WTC11 (cell line): ENCODE measurements around the gene OLFM2. TPM values are rescaled to one million over a fixed set of nuclear protein-coding genes. Genes with fewer than 3 reads are reported as not detected.

Experiments
- ATAC-seq: fragments of 200-7000 bp; cut with Tn5 transposase; 2 replicates; pipeline ENCODE4 v1.10.0; 2021; ENCODE audit warnings: mild to moderate bottlenecking, moderate library complexity
- Bru-seq: library from RNA; stranded (reverse); fragments of 400-500 nt; gene quantifications from one replicate; lab custom pipeline; 2021; lab: Mats Ljungman, UMichigan
- CTCF ChIA-PET: fragments of 300-600 bp; sonication (Branson Sonifier 250); formaldehyde crosslinking; loops from one replicate; lab custom pipeline; 2021; ENCODE audit warnings: antibody characterized with exemption; lab: Charles Lee
- POLR2A ChIA-PET: fragments of 350-600 bp; sonication (Branson Sonifier 250); formaldehyde crosslinking; loops from one replicate; lab custom pipeline; 2021; ENCODE audit warnings: antibody characterized with exemption; lab: Charles Lee
- DNase-seq: peaks from one replicate; pipeline ENCODE4 v3.0.0; 2021; ENCODE audit warnings: low spot score
- H3K27ac Mint-ChIP-seq: 2 replicates; pipeline ENCODE4 v1.8.0; 2021; ENCODE audit warnings: mixed read lengths
- H3K27me3 Mint-ChIP-seq: 2 replicates; pipeline ENCODE4 v1.8.0; 2021; ENCODE audit warnings: low read depth, mild to moderate bottlenecking, moderate library complexity, mixed read lengths
- H3K36me3 Mint-ChIP-seq: 2 replicates; pipeline ENCODE4 v1.8.0; 2021; ENCODE audit warnings: mixed read lengths
- H3K4me1 Mint-ChIP-seq: 2 replicates; pipeline ENCODE4 v1.8.0; 2022; ENCODE audit warnings: mixed read lengths
- H3K4me3 Mint-ChIP-seq: 2 replicates; pipeline ENCODE4 v1.8.0; 2021; ENCODE audit warnings: mild to moderate bottlenecking, moderate library complexity, mixed read lengths
- H3K9me3 Mint-ChIP-seq: 2 replicates; pipeline ENCODE4 v1.8.0; 2021; ENCODE audit warnings: mixed read lengths
- ATF1 ChIP-seq: sonication (generic); formaldehyde crosslinking; IDR thresholded peaks from 2 replicates; pipeline ENCODE4 v1.8.1; 2023; ENCODE audit warnings: mild to moderate bottlenecking, moderate library complexity, missing genetic modification reagents
- CREB1 ChIP-seq: sonication (generic); formaldehyde crosslinking; IDR thresholded peaks from 2 replicates; pipeline ENCODE4 v1.8.0; 2023; ENCODE audit warnings: mild to moderate bottlenecking, missing genetic modification reagents
- ETV6 ChIP-seq: sonication (generic); formaldehyde crosslinking; IDR thresholded peaks from 2 replicates; pipeline ENCODE4 v1.8.1; 2022; ENCODE audit warnings: mild to moderate bottlenecking, missing genetic modification reagents
- HMGA2 ChIP-seq: fragments of 250-450 bp; sonication (Bioruptor Pico); IDR thresholded peaks from 2 replicates; pipeline ENCODE4 v1.4.0; 2021; ENCODE audit warnings: mild to moderate bottlenecking, moderate library complexity
- NR1H2 ChIP-seq: sonication (generic); formaldehyde crosslinking; IDR thresholded peaks from 2 replicates; pipeline ENCODE4 v1.9.0; 2021; ENCODE audit warnings: mild to moderate bottlenecking, moderate library complexity, missing genetic modification reagents
- NR3C1 ChIP-seq: sonication (generic); formaldehyde crosslinking; conservative IDR thresholded peaks from 2 replicates; pipeline ENCODE4 v1.8.1; 2023; ENCODE audit warnings: low read depth, mild to moderate bottlenecking, missing genetic modification reagents
- ZNF219 ChIP-seq: sonication (generic); formaldehyde crosslinking; IDR thresholded peaks from 2 replicates; pipeline ENCODE4 v1.8.0; 2023; ENCODE audit warnings: missing genetic modification reagents, mild to moderate bottlenecking, borderline replicate concordance
- ZNF423 ChIP-seq: fragments of 250-450 bp; sonication (Bioruptor Pico); IDR thresholded peaks from 2 replicates; pipeline ENCODE4 v2.1.2; 2022; ENCODE audit warnings: mild to moderate bottlenecking, moderate library complexity
- long read RNA-seq, 3 experiments: library from RNA in 1 of 3; library from capped mRNA in 1 of 3; library from polyadenylated mRNA in 1 of 3; unstranded in 2 of 3; stranded (forward) in 1 of 3; transcript quantifications; one replicate each; pipeline ENCODE4 v2.0.0, GENCODE V29; 2021
- total RNA-seq: library from RNA; stranded (reverse); gene quantifications from 3 replicates; pipeline ENCODE4 v1.2.3, GENCODE V29; 2021
- TF ChIP-seq, protein P1 (sequence below): sonication (generic); formaldehyde crosslinking; IDR thresholded peaks from 2 replicates; pipeline ENCODE4 v1.8.0; 2022; ENCODE audit warnings: mild to moderate bottlenecking, missing genetic modification reagents
- TF ChIP-seq, protein P2 (sequence below): sonication (generic); formaldehyde crosslinking; IDR thresholded peaks from 2 replicates; pipeline ENCODE4 v1.8.0; 2022; ENCODE audit warnings: mild to moderate bottlenecking, missing genetic modification reagents
- TF ChIP-seq, protein P3 (sequence below): fragments of 250-450 bp; sonication (Bioruptor Pico); IDR thresholded peaks from 2 replicates; pipeline ENCODE4 v1.9.0; 2021; ENCODE audit warnings: moderate library complexity, mild to moderate bottlenecking, inconsistent platforms, borderline replicate concordance
- TF ChIP-seq, protein P4 (sequence below): fragments of 250-450 bp; sonication (Bioruptor Pico); IDR thresholded peaks from 2 replicates; pipeline ENCODE4 v1.9.0; 2021; ENCODE audit warnings: mild to moderate bottlenecking
- TF ChIP-seq, protein P5 (sequence below): sonication (generic); formaldehyde crosslinking; IDR thresholded peaks from 2 replicates; pipeline ENCODE4 v1.8.0; 2023; ENCODE audit warnings: mild to moderate bottlenecking, missing genetic modification reagents
- TF ChIP-seq, protein P6 (sequence below): sonication (generic); formaldehyde crosslinking; IDR thresholded peaks from 2 replicates; pipeline ENCODE4 v1.8.1; 2022; ENCODE audit warnings: low read depth, mild to moderate bottlenecking, moderate library complexity, missing genetic modification reagents, borderline replicate concordance
- TF ChIP-seq, protein P7 (sequence below): sonication (generic); formaldehyde crosslinking; IDR thresholded peaks from 2 replicates; pipeline ENCODE4 v1.8.0; 2022; ENCODE audit warnings: mild to moderate bottlenecking, missing genetic modification reagents
- TF ChIP-seq, protein P8 (sequence below): sonication (generic); formaldehyde crosslinking; IDR thresholded peaks from 2 replicates; pipeline ENCODE4 v1.8.1; 2023; ENCODE audit warnings: mild to moderate bottlenecking, missing genetic modification reagents, moderate library complexity

OLFM2 gene
- total RNA-seq, result 66.0 to 93.3 TPM (median 91.8 TPM) in 3 replicates
- percentile 66 among the genes with signal in this experiment for Bru-seq, nascent RNA
- long read RNA-seq, experiment 1, transcript OLFM2-205 (6 exons, 1,226 nt), result minor isoform, 21 of 349 reads
- long read RNA-seq, experiment 1, transcript OLFM2-201 (6 exons, 2,019 nt), result major isoform, 296 of 349 reads
- long read RNA-seq, experiment 1, partial matches to known transcripts, result 14 of 349 reads
- long read RNA-seq, experiment 1, other reads (novel, unspliced or antisense), result 18 of 349 reads
- long read RNA-seq, experiment 2, transcript OLFM2-201 (6 exons, 2,019 nt), result major isoform, 92 of 144 reads
- long read RNA-seq, experiment 2, transcript OLFM2-205 (6 exons, 1,226 nt), result minor isoform, 6 of 144 reads
- long read RNA-seq, experiment 2, partial matches to known transcripts, result 33 of 144 reads
- long read RNA-seq, experiment 2, other reads (novel, unspliced or antisense), result 12 of 144 reads
- long read RNA-seq, experiment 3, transcript OLFM2-201 (6 exons, 2,019 nt), result major isoform, 19 of 44 reads
- long read RNA-seq, experiment 3, partial matches to known transcripts, result 20 of 44 reads
- long read RNA-seq, experiment 3, other reads (novel, unspliced or antisense), result 4 of 44 reads

DNA sequence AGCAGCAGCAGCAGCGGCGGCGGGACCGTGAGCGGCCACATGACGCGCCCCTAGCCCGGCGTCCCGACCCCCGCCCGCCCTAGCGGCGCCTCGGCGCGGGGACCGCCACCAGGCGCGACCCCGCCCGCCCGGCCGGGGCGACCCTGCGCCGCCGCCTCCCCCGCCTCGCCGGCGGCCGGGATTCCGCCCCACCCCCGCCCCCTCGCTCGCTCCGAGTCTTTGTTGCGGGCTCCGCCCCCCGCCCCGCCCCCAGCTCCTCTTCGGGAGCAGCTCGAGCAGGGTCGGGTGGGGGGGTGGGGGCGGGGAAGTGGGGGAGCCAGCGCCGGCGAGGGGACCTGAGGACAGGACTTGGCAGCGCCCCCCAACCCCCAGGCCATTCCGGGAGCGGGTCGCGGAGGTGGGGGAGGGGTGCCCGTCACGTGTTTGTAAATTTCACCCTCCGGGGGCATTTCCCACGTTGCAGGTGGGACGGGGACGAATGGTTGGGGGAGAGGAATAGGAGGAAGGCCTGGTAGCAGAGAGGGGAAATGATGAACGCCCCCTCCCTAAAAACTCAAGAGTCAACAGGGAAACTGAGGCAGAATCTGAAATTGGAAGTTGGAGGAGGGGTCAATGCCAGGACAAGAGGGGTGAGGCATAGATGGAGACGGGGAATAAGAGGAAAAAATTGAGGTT is at the start of gene OLFM2:
Gene OLFM2 (minus strand): TSS at position 190 of the 675 bp plus-strand sequence. CDS start 149 bp downstream, at position 41.
- Mint-ChIP-seq H3K4me3 (peak within 1 kb of the TSS; percentile 91), H3K27me3 (peaks cover 5% of the 10 kb centered on the region), H3K36me3 (0 out of 2 replicates have a peak, but pooled peaks cover 3% of the 10 kb centered on the region), H3K9me3 (peaks cover 8% of the 10 kb centered on the region), H3K27ac (peak within 1 kb of the TSS; percentile 69), H3K4me1 (peaks cover 29% of the 10 kb centered on the region)
- no peak for TF ChIP-seq NR3C1 (CRISPR knock-in tag)
- TF ChIP-seq ZNF219 (CRISPR knock-in tag), result 0 out of 2 replicates have a peak, but pooled peaks have one; percentile 19
- TF ChIP-seq, protein P1, sequence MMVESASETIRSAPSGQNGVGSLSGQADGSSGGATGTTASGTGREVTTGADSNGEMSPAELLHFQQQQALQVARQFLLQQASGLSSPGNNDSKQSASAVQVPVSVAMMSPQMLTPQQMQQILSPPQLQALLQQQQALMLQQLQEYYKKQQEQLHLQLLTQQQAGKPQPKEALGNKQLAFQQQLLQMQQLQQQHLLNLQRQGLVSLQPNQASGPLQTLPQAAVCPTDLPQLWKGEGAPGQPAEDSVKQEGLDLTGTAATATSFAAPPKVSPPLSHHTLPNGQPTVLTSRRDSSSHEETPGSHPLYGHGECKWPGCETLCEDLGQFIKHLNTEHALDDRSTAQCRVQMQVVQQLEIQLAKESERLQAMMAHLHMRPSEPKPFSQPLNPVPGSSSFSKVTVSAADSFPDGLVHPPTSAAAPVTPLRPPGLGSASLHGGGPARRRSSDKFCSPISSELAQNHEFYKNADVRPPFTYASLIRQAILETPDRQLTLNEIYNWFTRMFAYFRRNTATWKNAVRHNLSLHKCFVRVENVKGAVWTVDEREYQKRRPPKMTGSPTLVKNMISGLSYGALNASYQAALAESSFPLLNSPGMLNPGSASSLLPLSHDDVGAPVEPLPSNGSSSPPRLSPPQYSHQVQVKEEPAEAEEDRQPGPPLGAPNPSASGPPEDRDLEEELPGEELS, result no peak
- TF ChIP-seq, protein P2, sequence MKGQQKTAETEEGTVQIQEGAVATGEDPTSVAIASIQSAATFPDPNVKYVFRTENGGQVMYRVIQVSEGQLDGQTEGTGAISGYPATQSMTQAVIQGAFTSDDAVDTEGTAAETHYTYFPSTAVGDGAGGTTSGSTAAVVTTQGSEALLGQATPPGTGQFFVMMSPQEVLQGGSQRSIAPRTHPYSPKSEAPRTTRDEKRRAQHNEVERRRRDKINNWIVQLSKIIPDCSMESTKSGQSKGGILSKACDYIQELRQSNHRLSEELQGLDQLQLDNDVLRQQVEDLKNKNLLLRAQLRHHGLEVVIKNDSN (CRISPR knock-in tag), result peak; percentile 73
- TF ChIP-seq, protein P3, sequence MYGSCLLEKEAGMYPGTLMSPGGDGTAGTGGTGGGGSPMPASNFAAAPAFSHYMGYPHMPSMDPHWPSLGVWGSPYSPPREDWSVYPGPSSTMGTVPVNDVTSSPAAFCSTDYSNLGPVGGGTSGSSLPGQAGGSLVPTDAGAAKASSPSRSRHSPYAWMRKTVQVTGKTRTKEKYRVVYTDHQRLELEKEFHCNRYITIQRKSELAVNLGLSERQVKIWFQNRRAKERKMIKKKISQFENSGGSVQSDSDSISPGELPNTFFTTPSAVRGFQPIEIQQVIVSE, result no peak
- no peak for TF ChIP-seq HMGA2 (CRISPR knock-in tag)
- TF ChIP-seq, protein P4, sequence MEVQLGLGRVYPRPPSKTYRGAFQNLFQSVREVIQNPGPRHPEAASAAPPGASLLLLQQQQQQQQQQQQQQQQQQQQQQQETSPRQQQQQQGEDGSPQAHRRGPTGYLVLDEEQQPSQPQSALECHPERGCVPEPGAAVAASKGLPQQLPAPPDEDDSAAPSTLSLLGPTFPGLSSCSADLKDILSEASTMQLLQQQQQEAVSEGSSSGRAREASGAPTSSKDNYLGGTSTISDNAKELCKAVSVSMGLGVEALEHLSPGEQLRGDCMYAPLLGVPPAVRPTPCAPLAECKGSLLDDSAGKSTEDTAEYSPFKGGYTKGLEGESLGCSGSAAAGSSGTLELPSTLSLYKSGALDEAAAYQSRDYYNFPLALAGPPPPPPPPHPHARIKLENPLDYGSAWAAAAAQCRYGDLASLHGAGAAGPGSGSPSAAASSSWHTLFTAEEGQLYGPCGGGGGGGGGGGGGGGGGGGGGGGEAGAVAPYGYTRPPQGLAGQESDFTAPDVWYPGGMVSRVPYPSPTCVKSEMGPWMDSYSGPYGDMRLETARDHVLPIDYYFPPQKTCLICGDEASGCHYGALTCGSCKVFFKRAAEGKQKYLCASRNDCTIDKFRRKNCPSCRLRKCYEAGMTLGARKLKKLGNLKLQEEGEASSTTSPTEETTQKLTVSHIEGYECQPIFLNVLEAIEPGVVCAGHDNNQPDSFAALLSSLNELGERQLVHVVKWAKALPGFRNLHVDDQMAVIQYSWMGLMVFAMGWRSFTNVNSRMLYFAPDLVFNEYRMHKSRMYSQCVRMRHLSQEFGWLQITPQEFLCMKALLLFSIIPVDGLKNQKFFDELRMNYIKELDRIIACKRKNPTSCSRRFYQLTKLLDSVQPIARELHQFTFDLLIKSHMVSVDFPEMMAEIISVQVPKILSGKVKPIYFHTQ (CRISPR knock-in tag), result no peak
- no peak for TF ChIP-seq ATF1
- TF ChIP-seq, protein P5, sequence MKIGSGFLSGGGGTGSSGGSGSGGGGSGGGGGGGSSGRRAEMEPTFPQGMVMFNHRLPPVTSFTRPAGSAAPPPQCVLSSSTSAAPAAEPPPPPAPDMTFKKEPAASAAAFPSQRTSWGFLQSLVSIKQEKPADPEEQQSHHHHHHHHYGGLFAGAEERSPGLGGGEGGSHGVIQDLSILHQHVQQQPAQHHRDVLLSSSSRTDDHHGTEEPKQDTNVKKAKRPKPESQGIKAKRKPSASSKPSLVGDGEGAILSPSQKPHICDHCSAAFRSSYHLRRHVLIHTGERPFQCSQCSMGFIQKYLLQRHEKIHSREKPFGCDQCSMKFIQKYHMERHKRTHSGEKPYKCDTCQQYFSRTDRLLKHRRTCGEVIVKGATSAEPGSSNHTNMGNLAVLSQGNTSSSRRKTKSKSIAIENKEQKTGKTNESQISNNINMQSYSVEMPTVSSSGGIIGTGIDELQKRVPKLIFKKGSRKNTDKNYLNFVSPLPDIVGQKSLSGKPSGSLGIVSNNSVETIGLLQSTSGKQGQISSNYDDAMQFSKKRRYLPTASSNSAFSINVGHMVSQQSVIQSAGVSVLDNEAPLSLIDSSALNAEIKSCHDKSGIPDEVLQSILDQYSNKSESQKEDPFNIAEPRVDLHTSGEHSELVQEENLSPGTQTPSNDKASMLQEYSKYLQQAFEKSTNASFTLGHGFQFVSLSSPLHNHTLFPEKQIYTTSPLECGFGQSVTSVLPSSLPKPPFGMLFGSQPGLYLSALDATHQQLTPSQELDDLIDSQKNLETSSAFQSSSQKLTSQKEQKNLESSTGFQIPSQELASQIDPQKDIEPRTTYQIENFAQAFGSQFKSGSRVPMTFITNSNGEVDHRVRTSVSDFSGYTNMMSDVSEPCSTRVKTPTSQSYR, result 0 out of 2 replicates have a peak, but pooled peaks have one; percentile 30
- TF ChIP-seq, protein P6, sequence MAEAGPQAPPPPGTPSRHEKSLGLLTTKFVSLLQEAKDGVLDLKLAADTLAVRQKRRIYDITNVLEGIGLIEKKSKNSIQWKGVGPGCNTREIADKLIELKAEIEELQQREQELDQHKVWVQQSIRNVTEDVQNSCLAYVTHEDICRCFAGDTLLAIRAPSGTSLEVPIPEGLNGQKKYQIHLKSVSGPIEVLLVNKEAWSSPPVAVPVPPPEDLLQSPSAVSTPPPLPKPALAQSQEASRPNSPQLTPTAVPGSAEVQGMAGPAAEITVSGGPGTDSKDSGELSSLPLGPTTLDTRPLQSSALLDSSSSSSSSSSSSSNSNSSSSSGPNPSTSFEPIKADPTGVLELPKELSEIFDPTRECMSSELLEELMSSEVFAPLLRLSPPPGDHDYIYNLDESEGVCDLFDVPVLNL, result no peak
- TF ChIP-seq, protein P7, sequence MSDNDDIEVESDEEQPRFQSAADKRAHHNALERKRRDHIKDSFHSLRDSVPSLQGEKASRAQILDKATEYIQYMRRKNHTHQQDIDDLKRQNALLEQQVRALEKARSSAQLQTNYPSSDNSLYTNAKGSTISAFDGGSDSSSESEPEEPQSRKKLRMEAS, result peak; percentile 61
- no peak for TF ChIP-seq CREB1 (CRISPR knock-in tag)
- TF ChIP-seq NR1H2 (CRISPR knock-in tag), result no peak
- TF ChIP-seq, protein P8, sequence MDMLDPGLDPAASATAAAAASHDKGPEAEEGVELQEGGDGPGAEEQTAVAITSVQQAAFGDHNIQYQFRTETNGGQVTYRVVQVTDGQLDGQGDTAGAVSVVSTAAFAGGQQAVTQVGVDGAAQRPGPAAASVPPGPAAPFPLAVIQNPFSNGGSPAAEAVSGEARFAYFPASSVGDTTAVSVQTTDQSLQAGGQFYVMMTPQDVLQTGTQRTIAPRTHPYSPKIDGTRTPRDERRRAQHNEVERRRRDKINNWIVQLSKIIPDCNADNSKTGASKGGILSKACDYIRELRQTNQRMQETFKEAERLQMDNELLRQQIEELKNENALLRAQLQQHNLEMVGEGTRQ (CRISPR knock-in tag), result peak; percentile 66
- TF ChIP-seq ETV6 (CRISPR knock-in tag), result no peak
- no peak for TF ChIP-seq ZNF423
- ATAC-seq, result peak; percentile 32
- peak; percentile 85 for DNase-seq
- CTCF ChIA-PET, result interaction anchor here (0.6 to 2.9 kb wide), 11 partner anchors 16 to 1445 kb away, joined by 3 to 19 read pairs (median 4); no protein-coding TSS in a partner anchor
- POLR2A ChIA-PET, result interaction anchor here (0.6 kb wide), 1 partner anchor 57 kb away, joined by 4 read pairs; no protein-coding TSS in a partner anchor
